Stimulated activated CD4-positive, alpha-beta T cell treated with anti-CD3 and anti-CD28 coated beads, TNF-alpha, amount 100 ng/mL, for 4 hours (primary cell): Measurements from ENCODE around the gene DCHS1.

Experiments used
- DNase-seq, 3 experiments: peaks; one replicate each; pipeline ENCODE4 v3.0.0-alpha.2; 2020; ENCODE audit warnings: low read depth in 3 of 3

Gene DCHS1

GRCh38 chr11:6611092-6611962 lies 44.3 kb downstream of the DCHS1 start:
- no peak for DNase-seq

- DNase-seq = no peak
Measured at GRCh38 chr11:6610591-6610990, 45.0 kb downstream of the DCHS1 start.

- no peak for DNase-seq
Measured at GRCh38 chr11:6609502-6610015, 46.0 kb downstream of the DCHS1 start.

- DNase-seq = no peak
Measured at GRCh38 chr11:6608726-6609501, 46.7 kb downstream of the DCHS1 start.

- DNase-seq = no peak
Measured at GRCh38 chr11:6608011-6608410, 47.6 kb downstream of the DCHS1 start.

GRCh38 chr11:6607190-6607795 lies 48.3 kb downstream of the DCHS1 start:
- no peak for DNase-seq

GRCh38 chr11:6606471-6607189 lies 49.0 kb downstream of the DCHS1 start:
- DNase-seq = no peak

GRCh38 chr11:6604790-6605189 lies 50.8 kb downstream of the DCHS1 start:
- no peak for DNase-seq

GRCh38 chr11:6604081-6604626 lies 51.5 kb downstream of the DCHS1 start:
- DNase-seq = peak in 1 of 3 experiments; percentile 38

- peak; percentile 66 to 76 (median 70) for DNase-seq
Measured at GRCh38 chr11:6603287-6604080, 52.1 kb downstream of the DCHS1 start, which contains the start of the genes ILK and RRP8. ILK (plus strand) TSS chr11:6603774; CDS start chr11:6604272, 498 bp downstream. RRP8 (minus strand) TSS chr11:6603616; CDS start chr11:6603502, 114 bp downstream.

GRCh38 chr11:6602096-6602940 lies 53.3 kb downstream of the DCHS1 start:
- no peak for DNase-seq

GRCh38 chr11:6601041-6601461 lies 54.6 kb downstream of the DCHS1 start:
- DNase-seq = no peak

GRCh38 chr11:6599881-6600390 lies 55.7 kb downstream of the DCHS1 start:
- DNase-seq = no peak

- no peak for DNase-seq
Measured at GRCh38 chr11:6599449-6599848, 56.2 kb downstream of the DCHS1 start.

GRCh38 chr11:6598555-6598954 lies 57.1 kb downstream of the DCHS1 start:
- no peak for DNase-seq

- no peak for DNase-seq
Measured at GRCh38 chr11:6596239-6596877, 59.3 kb downstream of the DCHS1 start.

GRCh38 chr11:6594142-6594768 lies 61.4 kb downstream of the DCHS1 start:
- DNase-seq = no peak

- no peak for DNase-seq
Measured at GRCh38 chr11:6588018-6588417, 67.6 kb downstream of the DCHS1 start.
